Osteocyte (in vitro differentiated cells): ENCODE data around the gene CD177. TPM values are rescaled to one million over a fixed set of nuclear protein-coding genes. Genes with fewer than 3 reads are reported as not detected.
"Not testable (repeated sequence)": the region's sequence is repeated elsewhere in the genome, so short reads cannot be mapped to it uniquely, and the experiment has no call there.

Experiments used
- DNase-seq: peaks from one replicate; pipeline ENCODE4 v3.0.0; 2021; ENCODE audit warnings: mixed read lengths; ENCODE audit not compliant: unreplicated experiment; ENCODE audit errors: extremely low spot score
- H3K27ac Mint-ChIP-seq: one replicate; pipeline ENCODE4 v1.8.0; 2021; ENCODE audit warnings: mild to moderate bottlenecking, mixed read lengths; ENCODE audit not compliant: unreplicated experiment
- H3K27me3 Mint-ChIP-seq: one replicate; pipeline ENCODE4 v1.8.0; 2021; ENCODE audit warnings: mixed read lengths; ENCODE audit not compliant: unreplicated experiment
- H3K36me3 Mint-ChIP-seq: one replicate; pipeline ENCODE4 v1.8.0; 2021; ENCODE audit warnings: mixed read lengths; ENCODE audit not compliant: unreplicated experiment
- H3K4me1 Mint-ChIP-seq: one replicate; pipeline ENCODE4 v1.8.0; 2021; ENCODE audit warnings: mixed read lengths; ENCODE audit not compliant: unreplicated experiment
- H3K4me3 Mint-ChIP-seq: one replicate; pipeline ENCODE4 v1.8.0; 2021; ENCODE audit warnings: mild to moderate bottlenecking, moderate library complexity, mixed read lengths; ENCODE audit not compliant: unreplicated experiment
- H3K9me3 Mint-ChIP-seq: one replicate; pipeline ENCODE4 v1.8.0; 2021; ENCODE audit warnings: mixed read lengths; ENCODE audit not compliant: unreplicated experiment
- total RNA-seq: library from RNA; stranded (reverse); gene quantifications from 2 replicates; pipeline ENCODE4 v1.2.1, GENCODE V29; 2021
- TF ChIP-seq, protein P1 (sequence below): fragments of 200-600 bp; sonication (generic); IDR thresholded peaks from 2 replicates; pipeline ENCODE4 v1.5.0; 2021; ENCODE audit warnings: antibody characterized with exemption, mild to moderate bottlenecking, moderate library complexity

The CD177 gene
- total RNA-seq, 1 donor from 2014 or later = not detected

DNA sequence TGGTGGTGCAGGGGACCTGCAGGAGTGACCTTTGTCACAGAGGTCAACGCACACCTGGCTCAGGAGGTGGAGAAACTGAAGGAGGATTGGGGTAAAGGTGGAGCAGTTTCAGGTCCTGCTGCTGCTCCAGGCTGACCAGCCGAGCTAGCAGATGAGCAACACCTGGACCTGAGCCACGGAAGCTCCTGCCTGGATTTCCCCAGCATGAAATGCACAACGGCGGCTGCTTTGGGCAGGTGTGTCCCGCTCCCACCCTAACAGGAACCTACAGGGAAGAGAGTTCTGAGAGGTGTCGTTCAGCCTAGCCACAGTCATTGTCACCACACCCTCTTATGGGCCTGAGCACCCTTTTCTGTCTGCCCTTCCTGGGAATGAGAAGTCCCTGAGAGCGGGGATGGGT lies 15.7 kb upstream of the CD177 start:
- H3K27me3 Mint-ChIP-seq = peaks cover 2% of the 10 kb centered on the region
- no peak for DNase-seq
- no peaks in the 10 kb centered on the region for H3K4me1 Mint-ChIP-seq
- H3K4me3 Mint-ChIP-seq = no peak overlapping the region
- TF ChIP-seq, protein P1, sequence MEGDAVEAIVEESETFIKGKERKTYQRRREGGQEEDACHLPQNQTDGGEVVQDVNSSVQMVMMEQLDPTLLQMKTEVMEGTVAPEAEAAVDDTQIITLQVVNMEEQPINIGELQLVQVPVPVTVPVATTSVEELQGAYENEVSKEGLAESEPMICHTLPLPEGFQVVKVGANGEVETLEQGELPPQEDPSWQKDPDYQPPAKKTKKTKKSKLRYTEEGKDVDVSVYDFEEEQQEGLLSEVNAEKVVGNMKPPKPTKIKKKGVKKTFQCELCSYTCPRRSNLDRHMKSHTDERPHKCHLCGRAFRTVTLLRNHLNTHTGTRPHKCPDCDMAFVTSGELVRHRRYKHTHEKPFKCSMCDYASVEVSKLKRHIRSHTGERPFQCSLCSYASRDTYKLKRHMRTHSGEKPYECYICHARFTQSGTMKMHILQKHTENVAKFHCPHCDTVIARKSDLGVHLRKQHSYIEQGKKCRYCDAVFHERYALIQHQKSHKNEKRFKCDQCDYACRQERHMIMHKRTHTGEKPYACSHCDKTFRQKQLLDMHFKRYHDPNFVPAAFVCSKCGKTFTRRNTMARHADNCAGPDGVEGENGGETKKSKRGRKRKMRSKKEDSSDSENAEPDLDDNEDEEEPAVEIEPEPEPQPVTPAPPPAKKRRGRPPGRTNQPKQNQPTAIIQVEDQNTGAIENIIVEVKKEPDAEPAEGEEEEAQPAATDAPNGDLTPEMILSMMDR = no peak
- peaks cover 8% of the 10 kb centered on the region for H3K9me3 Mint-ChIP-seq
- H3K36me3 Mint-ChIP-seq = no peaks in the 10 kb centered on the region
- no peak overlapping the region for H3K27ac Mint-ChIP-seq

DNA sequence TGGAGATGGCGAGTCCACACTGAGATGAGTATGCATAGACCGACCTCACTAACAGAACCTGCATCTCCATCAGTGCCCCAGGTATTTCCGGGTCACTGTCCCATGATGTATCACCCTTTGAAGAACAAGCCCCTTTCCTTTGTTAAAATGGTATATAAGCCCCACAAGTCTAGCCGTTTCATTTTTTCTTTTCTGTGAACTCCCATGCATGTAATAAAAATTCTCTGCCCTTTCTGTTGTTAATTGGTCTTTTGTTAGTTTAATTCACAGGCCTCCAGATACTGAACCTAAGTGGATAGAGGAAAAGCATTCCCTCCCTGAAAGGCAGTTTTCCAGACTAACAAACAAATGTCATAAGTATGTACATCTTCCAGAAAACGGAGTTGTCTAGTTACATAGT lies 15.0 kb upstream of the CD177 start:
- peaks cover 2% of the 10 kb centered on the region for H3K27me3 Mint-ChIP-seq
- no peak for DNase-seq
- H3K27ac Mint-ChIP-seq = no peak overlapping the region
- no peaks in the 10 kb centered on the region for H3K36me3 Mint-ChIP-seq
- H3K9me3 Mint-ChIP-seq = peaks cover 8% of the 10 kb centered on the region
- H3K4me3 Mint-ChIP-seq = no peak overlapping the region
- H3K4me1 Mint-ChIP-seq = no peaks in the 10 kb centered on the region
- TF ChIP-seq, protein P1 = no peak

DNA sequence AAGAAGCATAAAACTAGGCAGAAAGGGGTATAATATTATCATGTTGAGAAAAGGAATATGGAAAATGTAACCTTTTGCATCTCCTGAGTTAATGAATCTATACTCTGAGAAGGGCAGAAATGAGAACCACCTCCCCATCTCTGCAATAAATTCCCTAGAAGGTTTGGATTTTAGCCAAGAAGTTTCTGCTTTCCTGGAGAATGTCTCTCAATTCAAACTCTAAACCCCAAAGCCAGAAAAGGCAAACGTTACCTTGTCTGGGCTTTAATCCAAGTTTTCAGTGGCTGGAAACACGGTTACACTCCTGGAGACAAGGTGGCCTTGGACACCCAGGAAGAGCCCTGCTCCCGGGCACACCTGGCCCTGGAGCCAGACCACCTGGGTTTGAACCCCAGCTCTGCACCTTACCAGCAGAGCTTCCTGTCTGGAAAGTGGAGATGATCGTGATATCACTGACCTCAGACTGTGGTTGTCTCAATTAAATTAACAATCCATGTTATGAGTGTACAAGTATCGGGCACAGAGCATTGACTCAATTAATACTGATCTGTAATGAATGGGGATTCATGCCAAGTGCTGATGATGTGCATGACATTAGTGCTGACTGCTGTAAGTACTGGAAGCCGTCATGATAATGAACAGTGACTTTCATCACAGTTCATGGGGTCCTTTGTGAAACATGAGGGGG lies 14.1 kb upstream of the CD177 start:
- H3K4me3 Mint-ChIP-seq, H3K4me1 Mint-ChIP-seq, H3K36me3 Mint-ChIP-seq, H3K27ac Mint-ChIP-seq, DNase-seq, H3K27me3 Mint-ChIP-seq, H3K9me3 Mint-ChIP-seq: not testable (repeated sequence)

DNA sequence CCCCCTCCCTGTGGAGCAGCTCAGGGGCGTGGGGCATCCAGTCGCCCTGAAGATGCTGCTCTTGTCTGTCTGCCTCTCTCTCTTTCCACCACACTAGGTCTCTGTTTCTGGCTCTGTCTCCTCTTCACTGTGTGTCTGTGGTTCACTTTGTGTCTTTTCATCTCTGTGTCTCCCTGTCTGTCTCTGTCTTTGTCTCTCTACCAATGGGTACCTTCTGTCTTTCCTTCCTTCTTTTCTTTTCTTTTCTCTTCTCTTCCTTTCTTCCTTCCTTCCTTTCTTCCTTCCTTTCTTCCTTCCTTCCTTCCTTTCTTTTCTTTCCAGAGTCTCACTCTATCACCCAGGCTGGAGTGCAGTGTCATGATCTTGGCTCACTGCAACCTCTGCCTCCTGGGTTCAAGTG lies 13.4 kb upstream of the CD177 start:
- H3K27me3 Mint-ChIP-seq, DNase-seq, H3K27ac Mint-ChIP-seq, H3K9me3 Mint-ChIP-seq, H3K36me3 Mint-ChIP-seq, H3K4me1 Mint-ChIP-seq, H3K4me3 Mint-ChIP-seq: not testable (repeated sequence)

DNA sequence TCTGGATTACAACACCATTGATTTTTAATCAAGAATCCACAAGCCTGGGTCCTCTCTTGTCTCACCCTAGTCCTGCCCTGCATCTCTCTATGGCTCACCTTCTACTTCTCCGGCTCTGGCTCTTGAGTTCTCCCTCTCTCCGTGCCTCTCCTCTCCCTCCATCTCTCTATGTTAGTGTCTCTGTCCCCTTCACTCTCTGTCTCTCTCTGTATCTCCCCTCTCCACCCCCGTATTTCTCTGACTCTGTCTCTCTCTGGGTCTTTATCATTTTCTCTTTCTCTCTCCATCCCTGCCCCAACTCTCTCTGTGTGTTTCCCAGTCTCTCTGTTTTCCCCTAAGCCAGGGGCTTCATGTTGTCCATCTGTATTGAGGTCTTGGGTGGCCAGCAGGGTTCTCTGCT lies 12.4 kb upstream of the CD177 start:
- H3K4me1 Mint-ChIP-seq, H3K36me3 Mint-ChIP-seq, DNase-seq, H3K27ac Mint-ChIP-seq, H3K27me3 Mint-ChIP-seq, H3K9me3 Mint-ChIP-seq, H3K4me3 Mint-ChIP-seq: not testable (repeated sequence)

DNA sequence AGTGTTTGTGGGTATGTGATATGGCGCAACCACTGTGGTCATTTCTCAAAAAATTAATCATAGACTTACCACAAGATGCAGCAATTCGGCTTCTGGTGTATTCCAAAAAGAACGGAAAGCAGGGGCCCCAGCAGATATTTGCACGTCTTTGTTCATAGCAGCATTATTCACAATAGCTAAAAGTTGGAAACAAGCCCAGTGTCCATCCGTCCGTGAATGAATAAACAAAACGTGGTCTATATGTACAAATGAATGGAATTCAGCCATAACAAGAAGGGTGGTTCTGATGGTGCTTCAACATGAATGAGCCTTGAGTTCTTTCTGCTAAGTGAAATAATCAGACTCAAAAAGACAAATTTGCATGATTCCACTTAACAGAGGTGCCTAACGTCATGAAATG lies 11.4 kb upstream of the CD177 start:
- DNase-seq, H3K27me3 Mint-ChIP-seq, H3K4me1 Mint-ChIP-seq, H3K4me3 Mint-ChIP-seq, H3K9me3 Mint-ChIP-seq, H3K27ac Mint-ChIP-seq, H3K36me3 Mint-ChIP-seq: not testable (repeated sequence)

DNA sequence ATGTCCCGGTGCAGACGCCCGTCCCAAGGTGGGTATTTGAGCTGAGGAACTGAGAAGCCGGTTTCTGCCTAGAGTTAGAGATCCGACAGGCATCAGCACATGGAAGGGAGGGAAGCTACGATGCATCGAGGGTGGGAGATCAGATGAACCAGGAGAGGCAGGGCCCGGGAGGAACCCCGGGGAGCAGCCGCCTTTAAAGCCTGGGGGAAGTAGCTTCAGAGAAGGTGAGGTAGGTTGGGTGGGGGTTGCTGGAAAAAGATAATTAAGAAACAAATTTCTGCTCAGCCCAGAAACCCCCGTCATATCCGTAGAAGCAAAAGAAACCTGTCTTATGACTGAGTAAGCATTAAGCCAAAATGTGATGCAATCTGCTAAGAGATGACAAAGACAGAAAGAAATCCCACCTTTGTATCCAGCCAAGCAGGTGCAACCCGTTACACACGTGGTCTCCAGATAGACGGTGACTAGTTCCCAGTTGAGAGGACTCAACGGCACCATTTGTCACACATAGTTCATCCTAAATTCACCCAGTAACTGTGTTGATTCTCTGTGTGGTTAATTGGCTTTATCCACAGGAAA lies 9.1 kb upstream of the CD177 start:
- DNase-seq, H3K4me3 Mint-ChIP-seq, H3K27me3 Mint-ChIP-seq, H3K9me3 Mint-ChIP-seq, H3K36me3 Mint-ChIP-seq, H3K4me1 Mint-ChIP-seq, H3K27ac Mint-ChIP-seq: not testable (repeated sequence)

DNA sequence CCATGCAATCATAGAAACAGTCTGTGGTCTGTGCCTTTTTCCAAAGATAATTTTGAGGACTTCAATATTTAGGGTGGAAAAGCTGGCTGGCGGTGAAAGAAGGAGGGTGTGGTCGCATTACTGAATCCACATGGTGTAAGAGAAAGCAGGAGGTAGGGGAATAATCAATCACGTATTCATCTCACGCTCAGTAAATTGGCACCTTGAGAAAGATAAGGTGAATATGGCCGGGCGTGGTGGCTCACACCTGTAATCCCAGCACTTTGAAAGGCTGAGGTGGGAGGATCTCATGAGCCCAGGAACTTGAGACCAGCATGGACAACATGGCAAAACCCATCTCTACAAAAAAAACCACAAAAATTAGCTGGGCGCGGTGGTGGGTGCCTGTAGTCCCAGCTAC lies 3.7 kb upstream of the CD177 start:
- DNase-seq, H3K27ac Mint-ChIP-seq, H3K4me3 Mint-ChIP-seq, H3K27me3 Mint-ChIP-seq, H3K4me1 Mint-ChIP-seq, H3K36me3 Mint-ChIP-seq, H3K9me3 Mint-ChIP-seq: not testable (repeated sequence)
